K562 (cell line): ENCODE results near the gene UBE2O. TPM values are rescaled to one million over a fixed set of nuclear protein-coding genes. Genes with fewer than 3 reads are reported as not detected.
A peak's percentile ranks its signal among the peaks of the same experiment; 100 is the strongest.

Experiments
- CREB1 ChIP-seq, 2 experiments: sonication (generic) in 1 of 2; formaldehyde crosslinking in 1 of 2; IDR thresholded peaks; 2 replicates each; pipeline versions ENCODE4 v1.6.1 to v1.8.0; 2012 to 2022; ENCODE audit warnings: inconsistent platforms in 1 of 2, mild to moderate bottlenecking in 1 of 2, missing genetic modification reagents in 1 of 2, moderate library complexity in 1 of 2
- ELF2 ChIP-seq: fragments of 250-450 bp; sonication (Bioruptor Pico); IDR thresholded peaks from 2 replicates; pipeline ENCODE4 v1.5.0; 2021; ENCODE audit warnings: mild to moderate bottlenecking
- EP300 ChIP-seq: IDR thresholded peaks from 2 replicates; pipeline ENCODE4 v1.6.1; 2012; ENCODE audit warnings: low read length, improper control_type of control experiment
- ERF ChIP-seq: fragments of 450-650 bp; formaldehyde crosslinking; IDR thresholded peaks from 2 replicates; pipeline ENCODE4 v1.4.0; 2020; ENCODE audit warnings: mild to moderate bottlenecking, mixed read lengths
- KDM2B ChIP-seq: fragments of 250-450 bp; sonication (Bioruptor Pico); IDR thresholded peaks from 2 replicates; pipeline ENCODE4 v1.8.0; 2021; ENCODE audit warnings: mild to moderate bottlenecking, moderate library complexity
- L3MBTL2 ChIP-seq: fragments of 450-650 bp; IDR thresholded peaks from 2 replicates; pipeline ENCODE4 v1.6.1; 2016; ENCODE audit warnings: mild to moderate bottlenecking, moderate library complexity
- MBD2 ChIP-seq: sonication (generic); IDR thresholded peaks from 2 replicates; pipeline ENCODE4 v1.6.1; 2016; ENCODE audit warnings: low read depth, borderline replicate concordance
- MEF2D ChIP-seq: conservative IDR thresholded peaks from 2 replicates; pipeline ENCODE4 v1.6.1; 2016; ENCODE audit warnings: low read depth, missing genetic modification characterization, missing compliant biosample characterization
- MIER1 ChIP-seq: fragments of 450-650 bp; IDR thresholded peaks from 2 replicates; pipeline ENCODE4 v1.6.1; 2016; ENCODE audit warnings: antibody characterized with exemption, mild to moderate bottlenecking, low read depth
- MTA1 ChIP-seq: fragments of 450-650 bp; IDR thresholded peaks from 2 replicates; pipeline ENCODE4 v1.6.1; 2017; ENCODE audit warnings: borderline replicate concordance
- NCOA6 ChIP-seq: fragments of 450-650 bp; IDR thresholded peaks from 2 replicates; pipeline ENCODE4 v1.6.1; 2017; ENCODE audit warnings: mild to moderate bottlenecking
- NR2C1 ChIP-seq, 2 experiments: fragments of 450-650 bp; IDR thresholded peaks; 2 replicates each; pipeline ENCODE4 v1.6.1; 2017; ENCODE audit warnings: mild to moderate bottlenecking in 2 of 2, antibody characterized with exemption in 1 of 2, inconsistent platforms in 1 of 2, missing compliant biosample characterization in 1 of 2, missing genetic modification characterization in 1 of 2
- OTX1 ChIP-seq: fragments of 450-650 bp; formaldehyde crosslinking; IDR thresholded peaks from 2 replicates; pipeline ENCODE4 v1.4.0; 2022; ENCODE audit warnings: mild to moderate bottlenecking
- POLR2B ChIP-seq: fragments of 450-650 bp; IDR thresholded peaks from 2 replicates; pipeline ENCODE4 v1.6.1; 2018; ENCODE audit warnings: low read depth; ENCODE audit not compliant: partially characterized antibody
- RBM14 ChIP-seq: fragments of 200-400 bp; formaldehyde crosslinking; IDR thresholded peaks from 2 replicates; pipeline ENCODE4 v1.6.1; 2018; ENCODE audit warnings: low read depth, mild to moderate bottlenecking, low read length, moderate library complexity, borderline replicate concordance; ENCODE audit not compliant: insufficient read depth
- SAP30 ChIP-seq: fragments of 200-600 bp; sonication (generic); IDR thresholded peaks from 2 replicates; pipeline ENCODE4 v1.6.1; 2012; ENCODE audit warnings: borderline replicate concordance, low read depth, mild to moderate bottlenecking, moderate library complexity, low read length, control low read depth, inconsistent platforms; ENCODE audit not compliant: insufficient read depth, poor library complexity, severe bottlenecking
- STAT5B ChIP-seq: fragments of 250-450 bp; sonication (Bioruptor Pico); IDR thresholded peaks from 2 replicates; pipeline ENCODE4 v1.8.0; 2021; ENCODE audit warnings: mild to moderate bottlenecking, inconsistent platforms
- TAL1 ChIP-seq: fragments of 450-650 bp; IDR thresholded peaks from 2 replicates; pipeline ENCODE4 v1.6.1; 2016; ENCODE audit warnings: mild to moderate bottlenecking
- TBP ChIP-seq: optimal IDR thresholded peaks from 2 replicates; pipeline ENCODE3; 2011; ENCODE audit warnings: low read depth, low read length, improper control_type of control experiment
- TEAD4 ChIP-seq, 2 experiments: sonication (generic) in 1 of 2; formaldehyde crosslinking in 1 of 2; IDR thresholded peaks; 2 replicates each; pipeline versions ENCODE4 v1.6.1 to v1.8.0; 2012 to 2022; ENCODE audit warnings: borderline replicate concordance in 1 of 2, inconsistent platforms in 1 of 2, low read length in 1 of 2, mild to moderate bottlenecking in 1 of 2, missing genetic modification reagents in 1 of 2
- VEZF1 ChIP-seq: fragments of 200-800 bp; sonication (Bioruptor generic); IDR thresholded peaks from 2 replicates; pipeline ENCODE4 v1.6.1; 2017; ENCODE audit warnings: missing genetic modification characterization, missing compliant biosample characterization
- XRCC5 ChIP-seq: fragments of 200-400 bp; formaldehyde crosslinking; IDR thresholded peaks from 2 replicates; pipeline ENCODE4 v1.6.1; 2017; ENCODE audit warnings: low read depth, mild to moderate bottlenecking, low read length
- ZBTB17 ChIP-seq: fragments of 450-650 bp; formaldehyde crosslinking; IDR thresholded peaks from 2 replicates; pipeline ENCODE4 v1.4.0; 2020; ENCODE audit warnings: mild to moderate bottlenecking
- ZNF197 ChIP-seq: fragments of 200-800 bp; sonication (Bioruptor generic); IDR thresholded peaks from 2 replicates; pipeline ENCODE4 v1.6.1; 2016; ENCODE audit warnings: low read depth, missing genetic modification characterization, missing compliant biosample characterization
- ZNF57 ChIP-seq: fragments of 450-650 bp; formaldehyde crosslinking; IDR thresholded peaks from 2 replicates; pipeline ENCODE4 v1.4.0; 2020; ENCODE audit warnings: mild to moderate bottlenecking, moderate library complexity
- ZNF766 ChIP-seq: fragments of 200-800 bp; sonication (Bioruptor generic); conservative IDR thresholded peaks from 2 replicates; pipeline ENCODE4 v1.6.1; 2016; ENCODE audit warnings: missing genetic modification characterization, missing compliant biosample characterization
- polyA plus RNA-seq, 8 experiments: library from polyadenylated mRNA; depleted of rRNA in 4 of 8; stranded (reverse) in 5 of 8; unstranded in 3 of 8; fragments of >200 nt; fragmentation: Nextera tagmentation in 2 of 8; fragmentation: Illumina TruSeq in 1 of 8; extraction: Ambion mirVana in 2 of 8; extraction: Trizol in 1 of 8; gene quantifications; 2 replicates each; pipeline versions ENCODE4 v1.2.1 to v1.2.3, GENCODE V29; 2011 to 2014; ENCODE audit warnings: inconsistent platforms in 1 of 8, missing spikeins in 1 of 8
- total RNA-seq, 7 experiments: library from RNA; depleted of rRNA in 6 of 7; stranded (reverse); fragments of >200 nt in 6 of 7; fragmentation: Illumina TruSeq in 2 of 7; extraction: Trizol in 2 of 7; gene quantifications; 2 replicates each; pipeline versions ENCODE4 v1.2.1 to v1.2.3, GENCODE V29; 2011 to 2021; ENCODE audit warnings: low replicate concordance in 1 of 7
- TF ChIP-seq, protein P1 (sequence below): sonication (generic); formaldehyde crosslinking; IDR thresholded peaks from 2 replicates; pipeline ENCODE4 v1.8.0; 2022; ENCODE audit warnings: mild to moderate bottlenecking, missing genetic modification reagents

Gene UBE2O
- total and polyA plus RNA-seq, 9 of the 15 experiments (the other 6 are each of a cell fraction or from before 2014, with no cell fraction given), result 1.6 to 39.7 (median 13.3) TPM

DNA sequence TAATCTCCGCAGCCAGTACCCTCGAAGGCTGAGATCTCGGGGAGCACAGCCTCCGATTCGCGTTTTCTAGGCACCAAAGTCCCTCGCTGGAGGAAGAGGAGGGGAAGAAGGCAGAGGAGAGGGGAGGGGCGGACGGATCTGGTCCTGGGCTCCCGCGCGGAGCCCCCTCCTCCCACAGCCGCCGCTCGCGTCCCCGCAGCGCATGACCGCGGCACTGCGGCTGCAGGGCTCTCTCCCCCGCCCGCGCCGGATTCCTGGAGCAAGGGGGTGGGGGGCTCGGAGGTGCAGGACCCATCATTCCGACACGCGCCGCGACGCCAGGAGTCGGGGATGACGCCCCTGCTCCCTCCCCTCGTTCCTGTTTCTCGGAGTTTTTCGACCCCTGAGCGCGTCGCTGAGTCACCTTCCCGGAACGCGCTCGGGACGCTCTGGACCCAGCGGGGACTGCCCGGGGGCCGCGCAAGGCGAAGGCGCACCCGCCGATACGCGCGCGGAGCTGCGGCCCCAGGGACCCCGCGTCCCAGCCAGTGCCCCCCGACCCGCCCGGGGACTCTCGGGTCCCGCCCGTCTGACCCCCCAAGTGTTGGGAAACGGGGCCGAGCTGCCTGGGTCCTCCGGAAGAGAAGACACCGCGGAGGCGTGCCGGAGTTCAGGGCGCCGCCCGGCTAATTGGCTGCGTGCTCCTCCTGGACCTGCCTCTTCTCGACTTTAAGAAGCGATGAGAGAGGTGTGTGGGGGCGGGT, 70.0 kb downstream of the UBE2O start (continued):
- peak; percentile 54 for TF ChIP-seq SAP30
- no peak for TF ChIP-seq TAL1
- no peak for TF ChIP-seq ZNF766 (CRISPR knock-in tag)
- TF ChIP-seq XRCC5, result no peak
- TF ChIP-seq TBP, result peak; percentile 26
- TF ChIP-seq NR2C1 (IDR thresholded peaks at IDR 0.05), result no peak
- no peak for TF ChIP-seq NR2C1 (tag; IDR thresholded peaks at IDR 0.05)
- TF ChIP-seq ZNF197, result no peak
- TF ChIP-seq TEAD4 (IDR thresholded peaks at IDR 0.05; ENCODE audit: low read length), result 0 out of 2 replicates have a peak, but pooled peaks have one; percentile 4
- TF ChIP-seq TEAD4 (CRISPR knock-in tag; IDR thresholded peaks at IDR 0.05; ENCODE audit: borderline replicate concordance), result 0 out of 2 replicates have a peak, but pooled peaks have one; percentile 61
- TF ChIP-seq POLR2B, result no peak
- no peak for TF ChIP-seq ELF2
- TF ChIP-seq STAT5B (CRISPR knock-in tag), result no peak
- no peak for TF ChIP-seq KDM2B
- no peak for TF ChIP-seq ERF
- TF ChIP-seq EP300, result no peak
- TF ChIP-seq MTA1, result no peak
- no peak for TF ChIP-seq CREB1 (IDR thresholded peaks at IDR 0.05)
- no peak for TF ChIP-seq CREB1 (CRISPR knock-in tag; IDR thresholded peaks at IDR 0.05)
- no peak for TF ChIP-seq OTX1 (CRISPR knock-in tag)
- TF ChIP-seq ZBTB17 (CRISPR knock-in tag), result no peak
- no peak for TF ChIP-seq ZNF57 (CRISPR knock-in tag)
- TF ChIP-seq MEF2D (tag), result no peak
- TF ChIP-seq MIER1, result no peak
- 0 out of 2 replicates have a peak, but pooled peaks have one; percentile 73 for TF ChIP-seq RBM14
- no peak for TF ChIP-seq VEZF1 (CRISPR knock-in tag)
- TF ChIP-seq MBD2, result no peak
- TF ChIP-seq NCOA6, result no peak; the same call in 1 of the 2 replicates
- peak; percentile 57 for TF ChIP-seq L3MBTL2
- TF ChIP-seq, protein P1, sequence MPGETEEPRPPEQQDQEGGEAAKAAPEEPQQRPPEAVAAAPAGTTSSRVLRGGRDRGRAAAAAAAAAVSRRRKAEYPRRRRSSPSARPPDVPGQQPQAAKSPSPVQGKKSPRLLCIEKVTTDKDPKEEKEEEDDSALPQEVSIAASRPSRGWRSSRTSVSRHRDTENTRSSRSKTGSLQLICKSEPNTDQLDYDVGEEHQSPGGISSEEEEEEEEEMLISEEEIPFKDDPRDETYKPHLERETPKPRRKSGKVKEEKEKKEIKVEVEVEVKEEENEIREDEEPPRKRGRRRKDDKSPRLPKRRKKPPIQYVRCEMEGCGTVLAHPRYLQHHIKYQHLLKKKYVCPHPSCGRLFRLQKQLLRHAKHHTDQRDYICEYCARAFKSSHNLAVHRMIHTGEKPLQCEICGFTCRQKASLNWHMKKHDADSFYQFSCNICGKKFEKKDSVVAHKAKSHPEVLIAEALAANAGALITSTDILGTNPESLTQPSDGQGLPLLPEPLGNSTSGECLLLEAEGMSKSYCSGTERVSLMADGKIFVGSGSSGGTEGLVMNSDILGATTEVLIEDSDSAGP (CRISPR knock-in tag), result no peak
